ENCODE measurements around the gene CPA5.

Gene CPA5

DNA sequence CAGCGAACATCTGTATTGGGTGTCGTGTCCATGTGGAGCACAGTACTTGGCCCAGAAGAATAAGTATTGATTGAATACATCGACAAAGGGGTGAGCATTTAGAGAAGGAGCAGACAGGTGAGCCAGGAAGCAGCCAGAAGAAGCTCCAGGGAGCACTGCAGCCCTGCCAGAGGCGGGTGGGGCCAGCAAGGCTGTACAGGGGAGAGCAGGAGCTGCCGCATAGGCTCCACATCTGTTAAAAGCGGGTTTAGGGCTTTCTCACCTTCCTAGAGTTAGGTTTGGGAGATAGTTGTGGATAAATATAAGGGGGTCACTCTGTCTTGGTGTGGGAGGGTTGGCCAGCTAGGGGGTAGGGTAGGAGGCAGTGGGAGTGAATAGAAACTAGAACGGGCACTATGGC, 34.4 kb downstream of the CPA5 start:
- no peak for DNase-seq (ENCODE audit: low spot score)

DNA sequence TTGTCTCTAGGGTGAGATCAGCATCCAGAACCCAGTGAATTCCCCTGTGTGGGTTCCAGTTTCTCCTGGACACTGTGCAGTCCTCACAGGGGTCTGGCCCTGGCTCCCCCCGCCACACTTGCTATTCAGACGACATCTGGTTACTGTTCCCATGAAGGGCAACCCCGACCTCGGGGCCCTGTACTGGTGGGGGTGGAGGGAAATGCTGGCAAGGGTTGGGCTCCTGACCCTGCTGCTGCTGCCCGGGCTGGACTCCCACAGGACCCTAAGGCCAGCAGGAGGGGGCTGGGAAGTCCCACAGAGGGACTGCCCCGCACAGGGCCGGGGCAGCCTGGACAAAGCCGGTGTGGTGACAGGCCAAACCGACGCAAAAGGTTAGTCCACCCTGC, 34.9 kb downstream of the CPA5 start:
- no peak for DNase-seq (ENCODE audit: low spot score)

DNA sequence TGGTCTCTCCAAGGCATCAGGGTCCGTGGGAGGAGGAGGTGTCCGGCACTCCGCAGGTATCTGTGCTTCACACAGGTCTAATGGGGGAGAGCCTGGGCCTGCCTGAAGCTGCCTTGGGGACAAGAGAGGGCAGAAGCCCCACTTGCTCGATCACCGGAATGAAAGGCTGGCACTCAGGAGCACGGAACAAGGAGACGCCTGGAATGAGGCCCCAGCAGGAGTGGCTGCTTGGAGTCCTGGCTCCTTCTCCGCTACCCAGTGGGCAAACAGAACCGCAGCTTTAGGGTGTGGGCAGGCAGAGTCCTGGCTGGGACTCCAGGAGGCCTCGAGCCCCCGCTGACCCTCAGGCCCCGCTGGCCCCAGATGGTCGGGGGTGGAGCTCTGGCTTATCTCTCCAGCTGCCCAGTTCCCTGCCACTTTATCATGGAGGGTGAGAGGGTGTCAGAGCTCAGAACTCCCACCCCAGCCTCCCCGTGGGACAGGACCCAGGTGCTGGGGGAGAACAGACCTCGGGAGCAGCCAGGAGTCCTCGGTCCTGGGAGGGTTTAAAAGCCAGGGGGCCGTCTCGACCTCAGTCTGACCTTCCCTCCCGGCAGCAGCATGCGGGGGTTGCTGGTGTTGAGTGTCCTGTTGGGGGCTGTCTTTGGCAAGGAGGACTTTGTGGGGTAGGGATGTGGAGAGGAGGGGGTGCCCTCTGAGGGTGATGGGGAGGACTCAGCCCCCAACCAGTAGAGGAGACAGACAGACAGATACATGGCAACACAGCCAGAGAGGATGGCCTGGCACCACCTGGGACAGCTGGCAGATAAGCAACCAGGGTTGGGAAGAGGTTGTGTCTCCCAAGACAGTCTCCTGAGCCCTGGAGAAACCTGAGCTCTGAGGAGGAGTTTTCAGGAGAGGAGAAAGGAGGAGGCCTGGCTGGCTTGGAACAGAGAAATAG, 35.6 kb downstream of the CPA5 start, which contains the start of gene CPA1:
Gene CPA1 (plus strand): TSS at position 574 of the 940 bp plus-strand sequence. CDS start 27 bp downstream, at position 601.
- no peak for DNase-seq (ENCODE audit: low spot score)

DNA sequence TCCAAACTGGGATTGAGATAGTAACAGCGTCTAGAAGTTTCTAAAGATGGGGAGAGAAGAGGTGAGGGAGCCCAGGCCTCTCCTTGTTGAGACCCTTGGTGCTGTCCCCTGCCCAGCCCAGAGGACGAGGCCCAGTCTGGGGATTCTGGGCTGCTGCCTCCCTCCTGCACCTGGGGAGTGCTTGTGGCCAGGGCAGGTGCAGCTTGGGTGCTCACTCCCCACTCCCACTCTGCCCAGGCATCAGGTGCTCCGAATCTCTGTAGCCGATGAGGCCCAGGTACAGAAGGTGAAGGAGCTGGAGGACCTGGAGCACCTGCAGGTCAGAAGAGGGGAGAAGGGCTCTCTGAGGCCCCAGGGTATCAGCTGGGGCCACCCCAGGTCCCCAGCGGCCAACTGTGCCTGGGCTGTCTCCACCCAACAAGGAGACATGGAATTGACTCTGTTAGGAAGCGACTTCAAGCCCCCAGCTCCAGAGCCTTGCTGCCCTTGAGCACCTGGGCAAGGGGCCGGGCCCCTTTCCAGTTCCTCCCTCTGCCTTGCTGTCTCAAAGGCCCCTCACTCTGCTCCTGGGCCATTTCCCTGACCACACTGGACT, 36.3 kb downstream of the CPA5 start:
- DNase-seq (ENCODE audit: low spot score): no peak

DNA sequence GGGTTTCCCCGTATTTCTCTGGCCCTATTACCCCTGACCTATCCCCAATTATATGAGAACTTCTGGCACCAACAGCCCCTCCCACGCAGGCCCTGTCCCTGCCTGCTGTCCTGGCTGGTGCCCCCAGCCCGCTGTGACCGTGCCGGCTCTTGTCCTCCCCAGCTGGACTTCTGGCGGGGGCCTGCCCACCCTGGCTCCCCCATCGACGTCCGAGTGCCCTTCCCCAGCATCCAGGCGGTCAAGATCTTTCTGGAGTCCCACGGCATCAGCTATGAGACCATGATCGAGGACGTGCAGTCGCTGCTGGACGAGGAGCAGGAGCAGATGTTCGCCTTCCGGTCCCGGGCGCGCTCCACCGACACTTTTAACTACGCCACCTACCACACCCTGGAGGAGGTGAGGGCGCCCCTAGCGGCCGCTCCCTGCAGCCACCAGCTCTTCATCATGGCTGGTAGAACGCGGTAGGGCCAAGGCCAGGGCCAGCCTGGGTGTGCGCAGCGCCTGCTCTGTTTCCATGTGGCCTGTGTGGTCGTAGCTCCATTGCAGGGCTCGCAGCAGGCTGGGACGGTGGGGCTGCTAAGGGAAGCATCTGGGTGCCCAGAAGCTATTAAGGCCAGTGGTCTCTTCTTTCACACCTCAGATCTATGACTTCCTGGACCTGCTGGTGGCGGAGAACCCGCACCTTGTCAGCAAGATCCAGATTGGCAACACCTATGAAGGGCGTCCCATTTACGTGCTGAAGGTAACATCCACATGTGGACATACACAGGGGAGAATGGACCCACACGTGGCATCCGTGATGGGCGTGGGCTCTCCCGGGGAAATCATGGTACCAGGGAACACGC, 37.1 kb downstream of the CPA5 start:
- DNase-seq (ENCODE audit: low spot score): no peak

DNA sequence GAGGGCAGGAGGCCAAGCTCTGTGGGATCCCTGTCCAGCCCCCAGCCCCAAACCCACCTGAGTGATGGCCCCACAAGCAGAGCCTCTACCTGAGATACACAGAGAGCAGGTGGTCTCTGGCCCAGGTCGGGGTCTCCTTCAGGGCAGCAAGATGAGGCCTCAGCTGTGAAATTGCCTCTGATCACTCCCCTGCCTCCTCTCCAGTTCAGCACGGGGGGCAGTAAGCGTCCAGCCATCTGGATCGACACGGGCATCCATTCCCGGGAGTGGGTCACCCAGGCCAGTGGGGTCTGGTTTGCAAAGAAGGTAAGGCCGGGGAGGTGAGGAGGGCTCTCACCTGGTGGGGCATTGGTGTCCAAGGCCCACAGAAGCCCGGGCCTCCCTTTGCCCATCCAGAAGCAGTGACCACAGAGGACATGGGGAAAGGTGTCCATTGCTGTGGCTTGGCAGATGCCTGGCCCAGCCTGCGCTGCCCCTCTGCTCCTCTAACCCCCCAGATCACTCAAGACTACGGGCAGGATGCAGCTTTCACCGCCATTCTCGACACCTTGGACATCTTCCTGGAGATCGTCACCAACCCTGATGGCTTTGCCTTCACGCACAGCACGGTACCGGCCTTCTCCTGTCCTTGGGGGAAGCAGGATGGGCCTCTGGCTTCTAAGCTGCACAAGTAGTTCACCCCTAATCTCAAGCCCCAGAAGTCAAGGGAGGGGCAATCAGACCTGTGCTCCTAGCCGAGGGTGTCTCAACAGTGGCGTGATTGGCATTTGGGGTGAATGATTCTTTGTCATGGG, 38.8 kb downstream of the CPA5 start:
- no peak for DNase-seq (ENCODE audit: low spot score)

DNA sequence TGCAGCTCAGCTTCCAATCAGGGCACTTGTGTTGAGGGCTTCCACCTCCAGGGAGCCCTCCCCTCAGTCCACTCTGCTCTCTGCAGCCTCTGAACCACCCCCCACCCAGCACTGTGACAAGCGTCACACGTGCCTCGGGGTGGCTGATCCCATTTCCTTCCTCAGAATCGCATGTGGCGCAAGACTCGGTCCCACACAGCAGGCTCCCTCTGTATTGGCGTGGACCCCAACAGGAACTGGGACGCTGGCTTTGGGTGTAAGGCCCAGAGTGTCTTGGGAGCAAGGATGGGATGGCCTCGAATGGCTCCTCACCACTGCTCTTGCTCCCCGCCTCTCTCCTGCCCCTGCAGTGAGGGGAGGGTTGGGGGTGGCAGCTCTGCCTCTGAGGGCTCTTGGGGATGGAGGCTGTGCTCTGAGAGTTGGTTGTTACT, 39.8 kb downstream of the CPA5 start:
- DNase-seq (ENCODE audit: low spot score): no peak

DNA sequence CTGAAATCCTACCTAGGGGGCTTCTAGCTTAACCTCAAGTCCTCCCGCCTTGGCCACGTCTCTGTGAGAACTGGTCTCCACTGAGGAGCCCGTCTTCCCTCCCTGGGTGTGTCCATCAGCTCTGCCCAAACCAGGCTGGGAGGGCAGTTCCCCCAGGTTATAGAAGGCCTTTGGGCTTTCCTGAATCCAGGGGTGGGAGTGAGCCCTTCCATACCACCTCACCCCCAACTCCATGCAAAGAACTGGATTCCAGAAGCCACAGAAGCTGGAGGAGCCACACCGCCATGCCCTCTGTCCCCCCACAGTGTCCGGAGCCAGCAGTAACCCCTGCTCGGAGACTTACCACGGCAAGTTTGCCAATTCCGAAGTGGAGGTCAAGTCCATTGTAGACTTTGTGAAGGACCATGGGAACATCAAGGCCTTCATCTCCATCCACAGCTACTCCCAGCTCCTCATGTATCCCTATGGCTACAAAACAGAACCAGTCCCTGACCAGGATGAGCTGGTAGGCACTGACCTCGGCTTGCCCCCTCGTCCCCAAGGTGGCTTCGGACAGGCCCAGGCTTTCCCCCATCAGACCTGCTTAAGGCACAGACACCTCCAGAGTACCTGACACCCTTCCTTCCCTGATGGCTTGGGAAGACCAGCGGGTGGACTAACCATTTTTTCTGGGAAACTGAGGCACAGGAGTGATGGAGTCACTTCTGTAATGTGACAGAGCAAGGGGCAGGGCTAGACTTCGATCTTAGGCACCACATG, 40.4 kb downstream of the CPA5 start:
- no peak for DNase-seq (ENCODE audit: low spot score)

DNA sequence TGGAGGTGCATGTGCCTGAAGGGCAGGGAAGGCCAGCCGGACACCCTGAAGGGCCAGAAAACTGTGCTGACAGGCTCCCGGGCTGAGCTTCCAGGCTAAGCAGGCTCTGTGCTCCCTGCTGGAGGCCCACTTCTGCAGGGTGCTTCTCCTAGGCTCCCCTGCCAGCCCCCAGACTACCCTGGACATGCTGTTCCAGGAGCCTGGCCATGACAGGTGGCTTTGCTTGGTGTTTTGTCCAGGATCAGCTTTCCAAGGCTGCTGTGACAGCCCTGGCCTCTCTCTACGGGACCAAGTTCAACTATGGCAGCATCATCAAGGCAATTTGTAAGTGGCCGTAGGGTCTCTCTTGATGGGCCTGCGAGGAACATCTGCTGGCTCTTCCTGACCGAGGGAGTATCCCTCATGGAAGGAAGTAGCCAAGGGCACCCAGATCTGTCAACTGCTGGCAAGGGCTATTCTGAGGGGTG, 41.0 kb downstream of the CPA5 start:
- no peak for DNase-seq (ENCODE audit: low spot score)

DNA sequence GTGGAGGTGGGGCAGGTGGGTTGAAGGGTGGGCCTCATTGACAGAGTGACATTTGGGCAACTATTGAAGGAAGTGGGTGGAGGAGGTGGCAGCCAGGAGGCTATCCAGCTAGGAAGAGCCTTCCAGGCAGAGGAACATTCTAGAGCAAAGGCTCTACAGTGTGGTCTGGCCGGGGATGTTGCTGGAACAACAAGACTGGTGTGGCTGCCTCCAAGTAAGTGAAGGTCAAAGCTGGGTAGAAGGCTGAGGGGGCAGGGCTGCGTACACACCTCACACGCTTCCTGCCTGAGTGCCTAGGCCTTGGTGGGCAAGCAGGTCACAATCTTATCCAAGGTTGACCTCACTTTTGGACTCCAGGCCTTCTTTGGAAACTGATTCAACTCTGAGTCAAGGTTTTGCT, 42.3 kb downstream of the CPA5 start:
- no peak for DNase-seq (ENCODE audit: low spot score)

DNA sequence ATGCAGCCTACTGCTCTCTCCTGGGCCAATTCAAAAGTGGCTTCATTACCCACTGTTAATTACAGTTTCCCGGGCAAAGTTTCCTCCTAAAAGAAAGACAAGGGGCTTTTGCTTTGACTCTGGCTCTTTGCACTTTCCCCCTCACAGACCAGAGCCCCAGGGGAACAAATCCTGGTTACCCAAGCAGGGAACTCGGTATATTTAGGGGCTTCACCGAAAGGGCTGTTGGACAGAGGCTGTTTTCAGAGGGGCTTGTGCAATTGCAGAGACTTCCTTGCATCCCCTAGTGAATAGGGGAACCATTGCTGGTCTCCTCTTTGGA, 42.7 kb downstream of the CPA5 start:
- no peak for DNase-seq (ENCODE audit: low spot score)

DNA sequence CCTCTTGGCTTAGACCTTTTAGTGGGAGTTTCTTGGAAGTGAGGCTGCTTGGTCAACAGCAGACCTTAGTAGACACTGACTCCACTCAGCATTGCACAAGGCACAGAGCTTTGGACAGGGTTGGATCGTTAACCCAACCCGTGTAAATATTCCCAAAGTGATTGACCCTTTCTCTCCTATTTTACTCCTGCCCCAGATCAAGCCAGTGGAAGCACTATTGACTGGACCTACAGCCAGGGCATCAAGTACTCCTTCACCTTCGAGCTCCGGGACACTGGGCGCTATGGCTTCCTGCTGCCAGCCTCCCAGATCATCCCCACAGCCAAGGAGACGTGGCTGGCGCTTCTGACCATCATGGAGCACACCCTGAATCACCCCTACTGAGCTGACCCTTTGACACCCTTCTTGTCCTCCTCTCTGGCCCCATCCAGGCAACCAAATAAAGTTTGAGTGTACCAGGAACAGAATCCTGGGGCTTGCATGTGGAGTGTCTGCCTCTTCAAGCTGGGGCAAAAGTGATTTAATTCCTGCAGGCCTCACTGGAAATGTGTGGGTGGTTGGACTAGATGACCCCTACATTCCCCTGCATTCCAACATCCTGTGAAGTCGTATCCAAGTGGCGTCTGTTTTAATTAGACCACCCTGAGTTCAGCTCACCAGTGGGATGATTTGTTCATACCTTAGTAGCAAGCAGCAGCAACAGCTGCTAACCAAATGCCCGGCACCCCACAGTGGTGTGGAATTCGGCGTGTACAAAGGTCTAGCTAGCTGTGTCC, 43.2 kb downstream of the CPA5 start:
- no peak for DNase-seq (ENCODE audit: low spot score)

DNA sequence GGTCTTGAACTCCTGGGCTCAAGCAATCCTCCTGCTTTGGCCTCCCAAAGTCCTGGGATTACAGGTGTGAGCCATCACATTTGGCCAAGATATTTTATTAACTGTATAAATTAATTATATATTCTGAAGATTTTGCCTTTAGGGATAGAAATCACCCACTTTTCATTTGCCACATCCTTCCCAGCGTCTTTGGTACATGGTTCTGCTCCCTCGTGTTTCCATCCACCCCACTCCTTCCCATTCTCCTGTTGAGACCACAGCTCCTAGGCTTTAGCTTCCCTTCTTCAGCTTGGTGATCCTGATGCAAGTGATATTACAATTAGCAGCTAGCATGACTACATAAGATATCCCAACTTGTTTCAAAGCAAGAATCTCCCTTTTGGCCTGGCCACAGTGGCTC, 44.1 kb downstream of the CPA5 start:
- DNase-seq (ENCODE audit: low spot score): no peak

DNA sequence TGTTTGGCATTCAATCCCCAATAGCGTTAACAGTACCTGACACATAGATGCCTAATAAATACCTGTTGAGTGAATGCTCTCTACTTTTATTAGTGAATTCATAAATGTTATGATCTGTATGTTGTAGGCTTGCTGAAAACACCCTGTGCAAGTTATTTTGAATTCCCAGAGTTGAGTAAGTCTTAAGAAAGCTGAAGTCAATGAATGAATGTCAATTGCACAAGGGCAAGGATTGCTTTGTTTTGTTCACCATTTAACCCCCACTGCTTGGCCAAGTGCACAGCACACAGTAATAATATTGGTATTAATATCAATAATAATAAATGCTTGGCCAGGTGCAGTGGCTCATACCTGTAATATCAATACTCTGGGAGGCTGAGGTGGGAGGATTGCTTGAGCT, 45.9 kb downstream of the CPA5 start:
- DNase-seq (ENCODE audit: low spot score): no peak

DNA sequence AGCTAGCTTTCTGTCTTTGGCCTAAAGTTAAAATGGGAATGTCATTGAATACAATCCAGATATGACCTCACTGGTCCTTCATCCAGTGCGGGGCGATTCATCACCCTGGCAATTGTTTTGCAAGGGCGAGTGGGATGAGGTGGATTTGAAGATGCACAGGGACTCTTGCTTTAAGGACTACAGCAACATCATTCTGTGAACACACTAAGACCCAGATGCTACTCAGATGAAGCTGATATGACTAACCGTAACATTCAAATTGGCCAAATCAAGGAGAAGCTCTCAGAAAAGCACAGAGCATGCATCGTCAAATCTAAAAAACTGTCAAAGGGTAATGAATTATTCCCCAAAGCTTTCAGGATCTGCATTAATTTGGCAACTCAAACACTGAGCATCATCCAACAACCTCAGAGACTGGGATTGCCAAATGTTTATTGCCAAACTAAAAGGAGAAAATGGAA, 48.5 kb downstream of the CPA5 start:
- DNase-seq (ENCODE audit: low spot score): no peak

DNA sequence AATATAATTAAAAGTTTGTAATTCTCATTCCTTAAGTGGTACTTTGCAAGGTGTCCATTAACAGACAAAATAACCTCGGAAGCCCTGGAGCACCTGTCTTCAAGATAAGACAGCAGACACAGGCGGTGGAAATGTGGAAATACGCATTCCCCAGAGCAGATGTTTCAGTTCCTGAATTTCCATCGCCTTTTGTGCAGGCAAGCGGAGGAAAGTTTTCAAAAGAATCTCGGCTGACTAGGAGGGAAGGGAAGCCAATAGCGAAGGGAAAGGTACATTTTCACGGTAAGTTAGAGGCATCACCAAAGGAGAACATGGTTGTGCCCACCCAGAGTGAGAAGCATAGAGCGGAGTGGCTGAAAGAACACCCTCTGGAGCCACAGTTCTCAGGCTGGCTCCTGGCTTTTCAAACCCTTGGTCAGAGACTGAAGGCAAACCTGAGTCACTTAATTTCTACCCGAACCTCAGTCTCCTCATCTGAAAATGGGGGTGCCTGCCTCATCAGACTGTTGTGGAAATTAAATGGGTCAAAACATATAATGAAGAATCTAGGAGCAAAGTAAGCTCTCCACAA, 49.3 kb downstream of the CPA5 start:
- DNase-seq (ENCODE audit: low spot score): no peak

DNA sequence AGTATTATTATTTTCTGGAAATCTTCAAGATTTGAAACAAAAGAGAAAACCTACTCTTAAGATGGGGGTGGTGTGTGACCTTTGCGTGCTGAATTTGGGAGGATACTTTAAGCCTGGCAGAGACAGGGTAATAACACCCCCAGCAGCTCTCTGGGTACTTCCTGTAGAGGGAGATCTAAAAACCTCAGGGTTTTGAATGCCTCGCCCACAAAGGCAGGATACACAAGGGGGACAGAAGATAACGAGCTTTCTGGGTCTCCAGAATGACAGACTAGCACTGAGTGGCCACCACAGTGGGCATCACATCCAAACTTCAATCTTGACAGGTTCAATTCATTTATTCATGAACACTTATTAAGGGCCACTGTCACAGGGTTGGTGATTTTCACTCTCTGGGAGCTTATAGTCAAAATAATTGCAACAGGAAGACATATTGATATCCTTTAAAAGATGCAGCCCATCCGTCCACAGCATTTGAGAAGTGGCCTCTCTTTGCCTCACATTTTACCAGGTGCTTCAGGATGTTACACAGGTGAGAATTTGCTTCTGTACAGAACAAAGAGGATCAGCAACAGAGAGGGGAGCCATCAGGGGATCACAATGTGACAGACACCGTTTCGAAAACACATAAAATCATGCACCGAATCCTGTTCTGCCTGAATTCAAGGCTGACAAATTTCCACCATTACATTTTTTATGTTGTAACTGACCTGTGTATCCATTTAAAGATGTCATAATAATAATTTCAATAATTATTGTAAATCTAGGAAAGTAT, 50.0 kb downstream of the CPA5 start:
- DNase-seq (ENCODE audit: low spot score): no peak

DNA sequence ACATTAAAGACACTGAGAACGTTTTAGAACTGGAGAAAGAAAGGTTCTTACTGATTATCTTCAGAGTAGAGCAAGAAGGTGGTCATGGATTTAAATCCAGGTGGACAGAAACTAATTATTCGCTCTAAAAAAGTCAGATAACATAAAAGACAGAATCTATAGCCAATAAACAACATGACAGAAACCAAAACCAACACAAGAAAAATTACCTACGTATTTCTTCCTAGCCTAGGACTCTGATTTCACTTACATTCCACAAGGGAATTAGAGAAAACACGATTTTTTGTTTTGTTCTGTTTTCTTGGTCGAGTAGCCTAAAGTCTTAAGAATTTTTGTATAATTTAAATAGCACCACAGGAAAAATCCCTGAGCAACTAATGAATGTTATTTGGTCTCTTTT, 50.8 kb downstream of the CPA5 start:
- no peak for DNase-seq (ENCODE audit: low spot score)

DNA sequence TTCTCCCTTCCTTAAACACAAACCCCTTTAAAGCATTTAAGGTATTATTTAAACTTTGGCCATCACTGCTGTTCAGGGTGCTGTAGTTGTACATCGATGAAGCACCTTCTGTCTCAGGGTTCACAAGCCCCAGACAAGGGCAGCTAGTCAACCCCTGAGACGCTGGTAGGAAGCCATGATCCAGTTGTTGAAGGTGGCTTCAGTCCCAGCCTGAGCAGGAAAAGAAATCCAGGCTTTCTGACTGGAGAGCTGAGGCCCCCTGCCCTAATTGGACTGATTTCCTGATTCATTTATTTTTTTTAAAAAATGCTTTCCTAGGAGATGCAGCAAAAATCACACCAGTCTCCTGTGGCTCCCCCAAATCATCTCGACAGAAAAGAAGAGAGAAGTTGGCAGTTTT, 51.5 kb downstream of the CPA5 start:
- no peak for DNase-seq (ENCODE audit: low spot score)

Measured in germinal center (tissue), 1 donor.